ENCODE measurements around the gene SCAMP3. TPM values are rescaled to one million over a fixed set of nuclear protein-coding genes. Genes with fewer than 3 reads are reported as not detected.

SCAMP3 gene
- total and polyA plus RNA-seq, 2 of the 4 experiments (the other 2 are of a cell fraction), result 30.5 to 118 TPM

DNA sequence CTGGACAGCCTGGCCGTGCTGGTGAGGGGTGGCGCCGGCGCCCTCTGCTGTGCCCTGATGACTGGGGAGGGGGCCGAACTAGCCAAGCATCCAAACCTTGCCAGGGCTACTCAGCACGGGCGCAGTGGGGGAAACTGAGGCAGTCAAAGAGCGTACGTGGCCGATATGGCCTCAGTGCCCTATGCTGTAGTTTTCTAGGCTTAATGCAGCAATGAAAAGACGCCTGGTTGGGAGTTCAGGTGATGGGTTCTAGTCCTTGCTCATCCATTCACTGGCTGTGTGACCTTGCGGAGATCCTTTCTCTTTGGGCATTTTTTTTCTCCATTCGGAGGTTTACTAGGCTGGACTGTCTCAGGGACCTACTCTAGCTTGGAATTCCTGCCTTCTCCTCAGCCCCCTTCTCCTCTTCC, 52.8 kb downstream of the SCAMP3 start:
- TF ChIP-seq, protein P1, sequence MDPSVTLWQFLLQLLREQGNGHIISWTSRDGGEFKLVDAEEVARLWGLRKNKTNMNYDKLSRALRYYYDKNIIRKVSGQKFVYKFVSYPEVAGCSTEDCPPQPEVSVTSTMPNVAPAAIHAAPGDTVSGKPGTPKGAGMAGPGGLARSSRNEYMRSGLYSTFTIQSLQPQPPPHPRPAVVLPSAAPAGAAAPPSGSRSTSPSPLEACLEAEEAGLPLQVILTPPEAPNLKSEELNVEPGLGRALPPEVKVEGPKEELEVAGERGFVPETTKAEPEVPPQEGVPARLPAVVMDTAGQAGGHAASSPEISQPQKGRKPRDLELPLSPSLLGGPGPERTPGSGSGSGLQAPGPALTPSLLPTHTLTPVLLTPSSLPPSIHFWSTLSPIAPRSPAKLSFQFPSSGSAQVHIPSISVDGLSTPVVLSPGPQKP (IDR thresholded peaks at IDR 0.05; ENCODE audit: borderline replicate concordance, low read depth, low read length), result no peak
- TF ChIP-seq MXI1 (IDR thresholded peaks at IDR 0.05; ENCODE audit: borderline replicate concordance, low read depth, low read length) (no peak), CEBPB (IDR thresholded peaks at IDR 0.05; ENCODE audit: low read depth, low read length) (no peak), MAZ (IDR thresholded peaks at IDR 0.05; ENCODE audit: borderline replicate concordance, low read depth, low read length) (no peak), SMC3 (IDR thresholded peaks at IDR 0.05; ENCODE audit: low read depth, low read length) (no peak), CHD1 (IDR thresholded peaks at IDR 0.05; ENCODE audit: low read depth, low read length) (no peak), MAFK (IDR thresholded peaks at IDR 0.05; ENCODE audit: low read depth, low read length) (no peak), NFE2L2 (IDR thresholded peaks at IDR 0.05; ENCODE audit: low read depth, low read length) (no peak), POLR2A (IDR thresholded peaks at IDR 0.05; ENCODE audit: low read depth, low read length) (no peak), RAD21 (IDR thresholded peaks at IDR 0.05; ENCODE audit: low read length) (no peak), RFX5 (IDR thresholded peaks at IDR 0.05; ENCODE audit: low read depth, low read length) (no peak), RCOR1 (IDR thresholded peaks at IDR 0.05; ENCODE audit: insufficient replicate concordance, low read length) (no peak), BHLHE40 (IDR thresholded peaks at IDR 0.05; ENCODE audit: low read depth, low read length) (no peak)
- TF ChIP-seq, protein P2, sequence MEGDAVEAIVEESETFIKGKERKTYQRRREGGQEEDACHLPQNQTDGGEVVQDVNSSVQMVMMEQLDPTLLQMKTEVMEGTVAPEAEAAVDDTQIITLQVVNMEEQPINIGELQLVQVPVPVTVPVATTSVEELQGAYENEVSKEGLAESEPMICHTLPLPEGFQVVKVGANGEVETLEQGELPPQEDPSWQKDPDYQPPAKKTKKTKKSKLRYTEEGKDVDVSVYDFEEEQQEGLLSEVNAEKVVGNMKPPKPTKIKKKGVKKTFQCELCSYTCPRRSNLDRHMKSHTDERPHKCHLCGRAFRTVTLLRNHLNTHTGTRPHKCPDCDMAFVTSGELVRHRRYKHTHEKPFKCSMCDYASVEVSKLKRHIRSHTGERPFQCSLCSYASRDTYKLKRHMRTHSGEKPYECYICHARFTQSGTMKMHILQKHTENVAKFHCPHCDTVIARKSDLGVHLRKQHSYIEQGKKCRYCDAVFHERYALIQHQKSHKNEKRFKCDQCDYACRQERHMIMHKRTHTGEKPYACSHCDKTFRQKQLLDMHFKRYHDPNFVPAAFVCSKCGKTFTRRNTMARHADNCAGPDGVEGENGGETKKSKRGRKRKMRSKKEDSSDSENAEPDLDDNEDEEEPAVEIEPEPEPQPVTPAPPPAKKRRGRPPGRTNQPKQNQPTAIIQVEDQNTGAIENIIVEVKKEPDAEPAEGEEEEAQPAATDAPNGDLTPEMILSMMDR (conservative IDR thresholded peaks at IDR 0.05; ENCODE audit: low read depth, low read length), result no peak
- TF ChIP-seq, protein P3, sequence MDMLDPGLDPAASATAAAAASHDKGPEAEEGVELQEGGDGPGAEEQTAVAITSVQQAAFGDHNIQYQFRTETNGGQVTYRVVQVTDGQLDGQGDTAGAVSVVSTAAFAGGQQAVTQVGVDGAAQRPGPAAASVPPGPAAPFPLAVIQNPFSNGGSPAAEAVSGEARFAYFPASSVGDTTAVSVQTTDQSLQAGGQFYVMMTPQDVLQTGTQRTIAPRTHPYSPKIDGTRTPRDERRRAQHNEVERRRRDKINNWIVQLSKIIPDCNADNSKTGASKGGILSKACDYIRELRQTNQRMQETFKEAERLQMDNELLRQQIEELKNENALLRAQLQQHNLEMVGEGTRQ (IDR thresholded peaks at IDR 0.05; ENCODE audit: low read depth, low read length), result no peak
- H2BK15ac ChIP-seq (ENCODE audit: low read depth, low read length), result 0 out of 3 replicates have a peak overlapping the region, but pooled peaks have one; percentile 1
- peak overlapping the region; percentile 74 for H3K18ac ChIP-seq (ENCODE audit: low read depth, low read length)
- peak overlapping the region; percentile 100 for H4K5ac ChIP-seq (ENCODE audit: low read depth, low read length)
- peak overlapping the region; percentile 98 for H3K4ac ChIP-seq (ENCODE audit: low read depth, low read length)
- peak overlapping the region; percentile 90 for H2AK9ac ChIP-seq (replicated peaks; ENCODE audit: low read depth, low read length, poor library complexity)
- DNase-seq (no peak), ATAC-seq (ENCODE audit: low read depth) (no peak)
- no TSS peak for BruUV-seq (replicated peaks)
- peak overlapping the region; percentile 100 for H3K4me2 ChIP-seq (ENCODE audit: low read depth, low read length)
- H3K9me3 ChIP-seq (ENCODE audit: control insufficient read depth, insufficient read depth, low read length), result no peaks in the 10 kb centered on the region
- peaks cover 5% of the 10 kb centered on the region; the same call in 1 of the 2 replicates for H3K36me3 ChIP-seq (ENCODE audit: control insufficient read depth, insufficient read depth, low read length)
- H2AFZ ChIP-seq (replicated peaks; ENCODE audit: low read length, poor library complexity), result peak overlapping the region; percentile 89
- no peaks in the 10 kb centered on the region for H4K20me1 ChIP-seq (ENCODE audit: insufficient read depth, low read length)
- H3K9me1 ChIP-seq (ENCODE audit: insufficient read depth, low read length), result peaks cover 6% of the 10 kb centered on the region; the same call in 1 of the 2 replicates
- H4K91ac ChIP-seq (ENCODE audit: insufficient read depth, low read depth, low read length), result peak overlapping the region; percentile 87
- WGBS, 2 experiments (ENCODE audit: extremely low coverage in 2 of 2, insufficient read length in 1 of 2), result 7% methylated on average over 6 of the region's 13 CpGs; no CpG with 5 or more reads in 1 of the 2 experiments
- dilution Hi-C loops (cut with HindIII; ENCODE audit: low sequenced_read_pairs, unreplicated experiment), result no loop called here
- peak overlapping the region; percentile 99 to 100 for H4K8ac ChIP-seq (ENCODE audit: low read depth in 2 of 2, low read length in 2 of 2)
- peak overlapping the region; percentile 58; the same call in 1 of the 2 replicates for H2BK120ac ChIP-seq (ENCODE audit: low read depth, low read length)
- no peak overlapping the region for H2BK20ac ChIP-seq (ENCODE audit: low read depth, low read length)
- intact Hi-C loops (cut with micrococcal nuclease), result loop anchor here (10.0 kb wide), 2 partner anchors 115 to 385 kb away; partner anchors contain the start of gene RUSC1
- peak overlapping the region; percentile 66 for H3K23ac ChIP-seq (ENCODE audit: low read depth, low read length)
- peak overlapping the region; percentile 59; the same call in 1 of the 2 replicates for H3K56ac ChIP-seq (ENCODE audit: extremely low read depth, insufficient read depth, low read length)
- peak overlapping the region; percentile 86 for H2AK5ac ChIP-seq (ENCODE audit: low read depth, low read length)
- peak overlapping the region; percentile 74 for H2BK5ac ChIP-seq (ENCODE audit: low read depth, low read length, poor library complexity, severe bottlenecking)
- H3K4me1 ChIP-seq (ENCODE audit: control insufficient read depth, insufficient read depth, low read length), result peaks cover 15% of the 10 kb centered on the region
- in situ Hi-C loops (cut with MboI; ENCODE audit: low sequenced_read_pairs), result no loop called here
- peaks cover 13 to 24% of the 10 kb centered on the region in 2 experiments for H3K79me1 ChIP-seq (ENCODE audit: low read depth in 1 of 2, low read length in 2 of 2)
- CTCF ChIA-PET, result no interaction called here
- peak overlapping the region; percentile 86 for H3K27ac ChIP-seq (ENCODE audit: insufficient read depth, low read length)
- peak overlapping the region; percentile 100 for H3K4me3 ChIP-seq (ENCODE audit: insufficient read depth, low read depth, low read length)
- POLR2A ChIA-PET (ENCODE audit: unreplicated experiment), result interaction anchor here (0.7 kb wide), 1 partner anchor 15 kb away, joined by 4 read pairs; no protein-coding TSS in a partner anchor
- H3K14ac ChIP-seq (replicated peaks; ENCODE audit: low read depth, low read length), result peak overlapping the region; percentile 98
- H3K27me3 ChIP-seq (ENCODE audit: control insufficient read depth, insufficient read depth, low read length), result no peaks in the 10 kb centered on the region
- H3K9ac ChIP-seq (ENCODE audit: low read depth, low read length), result peak overlapping the region; percentile 99
